H1 (cell line): ENCODE measurements around the gene ZNF490. TPM values are rescaled to one million over a fixed set of nuclear protein-coding genes. Genes with fewer than 3 reads are reported as not detected.

Experiments
- CTCF ChIA-PET: fragments of 300-600 bp; sonication (Branson Sonifier 250); formaldehyde crosslinking; loops from one replicate; lab custom pipeline; 2021; ENCODE audit not compliant: partially characterized antibody; lab: Charles Lee
- POLR2A ChIA-PET: fragments of 300-600 bp; sonication (Branson Sonifier 250); formaldehyde crosslinking; loops from one replicate; lab custom pipeline; 2021; ENCODE audit warnings: inconsistent platforms; ENCODE audit not compliant: partially characterized antibody; lab: Charles Lee
- DNase-seq, 2 experiments: peaks; one replicate each; pipeline versions ENCODE4 v3.0.0 to v3.0.0-alpha.2; 2010 to 2022; ENCODE audit warnings: low spot score in 2 of 2, low read depth in 1 of 2, mixed read lengths in 1 of 2
- FAIRE-seq: peaks from 2 replicates; lab custom pipeline; 2011; peaks lifted over from hg19 to GRCh38; lab: Jason Lieb, UNC
- H2AFZ ChIP-seq: 2 replicates; pipeline ENCODE4 v1.8.1; 2012; ENCODE audit warnings: low read length, inconsistent platforms
- H2AK5ac ChIP-seq: 2 replicates; pipeline ENCODE4 v1.6.1; 2013; ENCODE audit warnings: low read depth, low read length
- H2BK120ac ChIP-seq: replicated peaks from 2 replicates; pipeline ENCODE3; 2013; ENCODE audit warnings: low read depth, low read length, inconsistent platforms
- H2BK12ac ChIP-seq: 2 replicates; pipeline ENCODE4 v1.6.1; 2013; ENCODE audit warnings: low read depth, low read length
- H2BK15ac ChIP-seq: 2 replicates; pipeline ENCODE4 v1.6.1; 2013; ENCODE audit warnings: low read length
- H2BK20ac ChIP-seq: 2 replicates; pipeline ENCODE4 v1.6.1; 2013; ENCODE audit warnings: low read length
- H2BK5ac ChIP-seq: 2 replicates; pipeline ENCODE4 v1.6.1; 2013; ENCODE audit warnings: low read depth, low read length
- H3K14ac ChIP-seq: 2 replicates; pipeline ENCODE4 v1.6.1; 2013; ENCODE audit warnings: inconsistent platforms; ENCODE audit not compliant: insufficient read length
- H3K18ac ChIP-seq: 2 replicates; pipeline ENCODE4 v1.6.1; 2013; ENCODE audit warnings: low read length; ENCODE audit errors: extremely low read depth
- H3K23ac ChIP-seq: 2 replicates; pipeline ENCODE4 v1.6.1; 2013; ENCODE audit warnings: inconsistent platforms; ENCODE audit not compliant: insufficient read length
- H3K23me2 ChIP-seq: 2 replicates; pipeline ENCODE4 v1.6.1; 2013; ENCODE audit warnings: low read depth, low read length
- H3K27ac ChIP-seq: 2 replicates; pipeline ENCODE4 v1.6.1; 2011; ENCODE audit warnings: low read depth, low read length, inconsistent platforms
- H3K27me3 ChIP-seq, 4 experiments: replicated peaks in 1 of 4; 1 replicate in 1 of 4; 2 replicates in 3 of 4; pipeline versions ENCODE4 v1.6.1 to v1.8.1; 2011 to 2013; ENCODE audit warnings: low read length in 3 of 4, mild to moderate bottlenecking in 3 of 4, inconsistent platforms in 2 of 4, mixed read lengths in 2 of 4, moderate library complexity in 1 of 4; ENCODE audit not compliant: control insufficient read depth in 3 of 4, insufficient read depth in 3 of 4; ENCODE audit errors: extremely low read depth in 1 of 4
- H3K36me3 ChIP-seq, 4 experiments: 2 replicates each; pipeline versions ENCODE4 v1.6.1 to v1.8.1; 2011 to 2013; ENCODE audit warnings: mild to moderate bottlenecking in 4 of 4, low read length in 3 of 4, moderate library complexity in 2 of 4, control low read depth in 1 of 4, inconsistent platforms in 1 of 4; ENCODE audit not compliant: insufficient read depth in 4 of 4, control insufficient read depth in 2 of 4
- H3K4ac ChIP-seq: replicated peaks from 2 replicates; pipeline ENCODE3; 2013; ENCODE audit warnings: low read length, low read depth, mixed read lengths, inconsistent platforms; ENCODE audit not compliant: insufficient read length
- H3K4me1 ChIP-seq, 4 experiments: replicated peaks in 1 of 4; 1 replicate in 1 of 4; 2 replicates in 3 of 4; pipeline versions ENCODE4 v1.6.1 to v1.8.1; 2011 to 2013; ENCODE audit warnings: low read length in 3 of 4, inconsistent platforms in 2 of 4, mixed read lengths in 1 of 4; ENCODE audit not compliant: insufficient read depth in 4 of 4, control insufficient read depth in 3 of 4
- H3K4me2 ChIP-seq, 2 experiments: 2 replicates each; pipeline versions ENCODE4 v1.6.1 to v1.8.1; 2011 to 2013; ENCODE audit warnings: low read depth in 2 of 2, low read length in 2 of 2, control low read depth in 1 of 2, inconsistent platforms in 1 of 2, mild to moderate bottlenecking in 1 of 2; ENCODE audit not compliant: insufficient read depth in 1 of 2
- H3K4me3 ChIP-seq, 4 experiments: fragments of 200-600, 300-600 bp in 1 of 4; sonication (generic), shearing (Covaris generic), sonication (Bioruptor Twin) in 1 of 4; 2 replicates each; pipeline versions ENCODE4 v1.5.1 to v1.8.1; 2011 to 2016; ENCODE audit warnings: low read length in 4 of 4, low read depth in 3 of 4, control low read depth in 2 of 4, inconsistent platforms in 2 of 4, mild to moderate bottlenecking in 2 of 4, mixed read lengths in 1 of 4, moderate library complexity in 1 of 4; ENCODE audit not compliant: insufficient read depth in 2 of 4; ENCODE audit errors: extremely low read depth in 1 of 4
- H3K56ac ChIP-seq: replicated peaks from 2 replicates; pipeline ENCODE3; 2013; ENCODE audit warnings: low read depth, mild to moderate bottlenecking, mixed read lengths, low read length, inconsistent platforms; ENCODE audit not compliant: insufficient read length
- H3K79me1 ChIP-seq: 2 replicates; pipeline ENCODE4 v1.6.1; 2013; ENCODE audit warnings: low read depth, low read length, control low read depth
- H3K79me2 ChIP-seq, 2 experiments: 2 replicates each; pipeline versions ENCODE4 v1.6.1 to v1.8.1; 2012 to 2013; ENCODE audit warnings: low read length in 2 of 2, mild to moderate bottlenecking in 2 of 2, inconsistent platforms in 1 of 2; ENCODE audit not compliant: insufficient read depth in 2 of 2, control insufficient read depth in 1 of 2
- H3K9ac ChIP-seq, 4 experiments: replicated peaks in 1 of 4; 1 replicate in 1 of 4; 2 replicates in 3 of 4; pipeline versions ENCODE4 v1.6.1 to v1.8.1; 2011 to 2013; ENCODE audit warnings: low read depth in 3 of 4, low read length in 3 of 4, control low read depth in 2 of 4, mild to moderate bottlenecking in 2 of 4, moderate library complexity in 2 of 4, inconsistent platforms in 1 of 4; ENCODE audit errors: extremely low read depth in 1 of 4
- H3K9me3 ChIP-seq, 2 experiments: 2 replicates each; pipeline versions ENCODE4 v1.6.1 to v1.8.1; 2012 to 2013; ENCODE audit warnings: mild to moderate bottlenecking in 2 of 2, moderate library complexity in 2 of 2, control low read depth in 1 of 2, inconsistent platforms in 1 of 2, low read depth in 1 of 2, low read length in 1 of 2, mixed read lengths in 1 of 2; ENCODE audit not compliant: insufficient read depth in 2 of 2
- H4K20me1 ChIP-seq, 2 experiments: replicated peaks in 1 of 2; 2 replicates each; pipeline versions ENCODE3 to v1.8.1; 2011 to 2013; ENCODE audit warnings: inconsistent platforms in 2 of 2, low read length in 2 of 2, mild to moderate bottlenecking in 1 of 2; ENCODE audit not compliant: insufficient read depth in 2 of 2, control insufficient read depth in 1 of 2
- H4K5ac ChIP-seq: 2 replicates; pipeline ENCODE4 v1.6.1; 2013; ENCODE audit warnings: low read length, low read depth, mixed read lengths, inconsistent platforms; ENCODE audit not compliant: insufficient read length
- H4K8ac ChIP-seq: 2 replicates; pipeline ENCODE4 v1.8.0; 2013; ENCODE audit warnings: mild to moderate bottlenecking, moderate library complexity, low read length, inconsistent platforms; ENCODE audit not compliant: insufficient read depth; ENCODE audit errors: extremely low read depth
- H4K91ac ChIP-seq: replicated peaks from 2 replicates; pipeline ENCODE3; 2013; ENCODE audit warnings: low read length, mixed read lengths, inconsistent platforms; ENCODE audit not compliant: insufficient read length
- ASH2L ChIP-seq: fragments of 200-600, 300-600 bp; sonication (generic); IDR thresholded peaks from one replicate; pipeline ENCODE4 v1.7.1; 2017; ENCODE audit warnings: low read length
- CBX5 ChIP-seq: fragments of 300-800, 300-1000 bp; sonication (generic); IDR thresholded peaks from 2 replicates; pipeline ENCODE4 v1.7.1; 2016; ENCODE audit warnings: antibody characterized with exemption, low read length, low read depth
- CBX8 ChIP-seq: fragments of 300-800, 300-1000 bp; sonication (generic); IDR thresholded peaks from 2 replicates; pipeline ENCODE4 v1.7.1; 2016; ENCODE audit warnings: low read depth, low read length, borderline replicate concordance
- CREB1 ChIP-seq: IDR thresholded peaks from 2 replicates; pipeline ENCODE4 v1.6.1; 2012; ENCODE audit warnings: inconsistent platforms
- EZH2 ChIP-seq: fragments of 200-600 bp; sonication (generic); IDR thresholded peaks from 2 replicates; pipeline ENCODE4 v1.7.1; 2012; ENCODE audit warnings: low read depth, mild to moderate bottlenecking, moderate library complexity, low read length, inconsistent platforms; ENCODE audit not compliant: severe bottlenecking
- FOSL1 ChIP-seq: IDR thresholded peaks from 2 replicates; pipeline ENCODE4 v1.6.1; 2011; ENCODE audit warnings: mild to moderate bottlenecking, low read depth, low read length, moderate library complexity; ENCODE audit not compliant: insufficient read depth
- JUN ChIP-seq: IDR thresholded peaks from 2 replicates; pipeline ENCODE4 v1.6.1; 2011; ENCODE audit warnings: low read depth, mild to moderate bottlenecking, improper control_type of control experiment, low read length
- KDM5A ChIP-seq: fragments of 200-600 bp; IDR thresholded peaks from 2 replicates; pipeline ENCODE4 v1.7.1; 2012; ENCODE audit warnings: mild to moderate bottlenecking, low read length, inconsistent platforms, mixed read lengths
- SIX5 ChIP-seq: IDR thresholded peaks from 2 replicates; pipeline ENCODE4 v1.6.1; 2011; ENCODE audit warnings: mild to moderate bottlenecking, low read depth, low read length
- WGBS, 2 experiments: shearing (Covaris generic) in 1 of 2; methylation state at CpG; one replicate each; pipeline versions ENCODE4 v1.1.6 to v1.1.7; 2013 to 2015; ENCODE audit warnings: low lambda C conversion rate in 2 of 2, mixed read lengths in 2 of 2, inconsistent platforms in 1 of 2, low coverage in 1 of 2, missing lambda C conversion rate in 1 of 2; ENCODE audit not compliant: insufficient replicate concordance in 2 of 2, insufficient coverage in 1 of 2, insufficient read length in 1 of 2; ENCODE audit errors: extremely low coverage in 1 of 2, missing lambda C conversion rate in 1 of 2; 5-methylcytosine and 5-hydroxymethylcytosine counted together
- polyA plus RNA-seq, 7 experiments: library from polyadenylated mRNA; depleted of rRNA in 3 of 7; stranded (reverse) in 5 of 7; unstranded in 2 of 7; fragments of >200 nt in 5 of 7; fragments of 200-250 nt in 2 of 7; gene quantifications; 1 replicate in 5 of 7; 2 replicates in 1 of 7; 4 replicates in 1 of 7; pipeline versions ENCODE4 v1.2.1 to v1.2.3, GENCODE V29; 2011 to 2013; ENCODE audit warnings: missing spikeins in 2 of 7, mixed read lengths in 2 of 7
- total RNA-seq: library from RNA; stranded (reverse); fragmentation: NEBNext Ultra II Directional; extraction: Animal tissue kit (Norgen Biotek cat#: 25700); gene quantifications from 2 replicates; pipeline ENCODE4 v1.2.1, GENCODE V29; 2021

ZNF490 gene
- total and polyA plus RNA-seq, 2 of the 8 experiments (the other 6 are each of a cell fraction or from before 2014, with no cell fraction given): 1.7 to 9.0 TPM

DNA sequence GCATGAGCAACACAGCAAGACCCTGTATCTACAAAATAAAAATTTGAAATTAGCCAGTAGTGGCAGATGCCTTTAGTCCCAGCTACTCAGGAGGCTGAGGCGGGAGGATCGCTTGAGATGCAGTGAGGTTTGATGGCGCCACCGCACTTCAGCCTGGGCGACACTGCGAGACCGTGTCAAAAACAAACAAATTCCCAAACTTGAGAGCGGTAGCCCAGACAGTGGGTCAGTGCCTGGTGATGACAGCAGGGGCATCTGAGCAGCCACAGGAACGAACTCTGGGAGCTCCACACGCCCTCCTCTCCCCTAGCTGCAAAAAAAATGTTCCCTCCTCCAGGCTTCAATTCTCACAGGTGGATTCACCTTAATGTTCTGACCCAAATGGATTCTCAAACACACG, 14.1 kb downstream of the ZNF490 start:
- Histone ChIP-seq H3K9ac (no peak overlapping the region), H3K4me3 (no peak overlapping the region), H3K56ac (no peak overlapping the region), H4K91ac (no peak overlapping the region), H4K8ac (no peak overlapping the region), H3K23ac (no peak overlapping the region), H3K4me2 (no peak overlapping the region), H3K4me1 (no peaks in the 10 kb centered on the region), H4K5ac (no peak overlapping the region), H3K23me2 (no peaks in the 10 kb centered on the region), H3K14ac (no peak overlapping the region), H3K4ac (no peak overlapping the region), H3K27ac (no peak overlapping the region), H3K79me1 (no peaks in the 10 kb centered on the region), H2AK5ac (no peak overlapping the region), H2BK12ac (no peak overlapping the region), H2BK120ac (no peak overlapping the region), H3K18ac (no peak overlapping the region), H2AFZ (no peak overlapping the region), H3K79me2 (no peaks in the 10 kb centered on the region), H4K20me1 (no peaks in the 10 kb centered on the region), H2BK20ac (no peak overlapping the region), H3K36me3 (no peaks in the 10 kb centered on the region; a peak in 1 of 8 replicates), H2BK15ac (no peak overlapping the region), H3K9me3 (no peaks in the 10 kb centered on the region), H2BK5ac (no peak overlapping the region), H3K27me3 (no peaks in the 10 kb centered on the region)
- DNase-seq (no peak), FAIRE-seq (no peak)
- CTCF ChIA-PET: interaction anchor here (0.6 to 0.7 kb wide), 2 partner anchors 8 to 10 kb away, joined by 3 read pairs; no protein-coding TSS in a partner anchor
- POLR2A ChIA-PET: interaction anchor here (0.9 to 1.2 kb wide), 2 partner anchors 9 to 85 kb away, joined by 4 read pairs; partner anchors contain the start of gene DHPS
- WGBS, 2 experiments: 99% methylated on average over 11 of the region's 11 CpGs; no CpG with 5 or more reads in 1 of the 2 experiments
- TF ChIP-seq CBX5 (no peak), CREB1 (no peak), EZH2 (no peak), SIX5 (no peak), ASH2L (no peak), CBX8 (no peak), JUN (no peak), FOSL1 (no peak), KDM5A (no peak)
